Right atrium auricular region (tissue), 2 donors: ENCODE results near the gene SLC25A21. TPM values are rescaled to one million over a fixed set of nuclear protein-coding genes. Genes with fewer than 3 reads are reported as not detected.
"Not testable (repeated sequence)": the region's sequence is repeated elsewhere in the genome, so short reads cannot be mapped to it uniquely, and the experiment has no call there.

Source experiments
- DNase-seq: peaks from one replicate; pipeline ENCODE4 v3.0.0-alpha.2; 2019; ENCODE audit warnings: low spot score
- H3K27ac ChIP-seq, 2 donors: fragments of 200-600 bp; sonication (generic); 1 replicate in 1 of 2; 2 replicates in 1 of 2; pipeline ENCODE4 v1.5.1; 2016 to 2019
- H3K27me3 ChIP-seq, 2 donors: fragments of 200-600 bp; sonication (generic); one replicate each; pipeline versions ENCODE4 v1.5.1 to v1.6.0; 2017 to 2019
- H3K36me3 ChIP-seq: fragments of 200-600 bp; sonication (generic); one replicate; pipeline ENCODE4 v1.5.1; 2016
- H3K4me1 ChIP-seq, 2 donors: fragments of 200-600 bp; sonication (generic); one replicate each; pipeline versions ENCODE4 v1.5.1 to v1.6.0; 2017 to 2019
- H3K4me3 ChIP-seq, 2 donors: fragments of 200-600 bp; sonication (generic); 1 replicate in 1 of 2; 2 replicates in 1 of 2; pipeline ENCODE4 v1.5.1; 2017 to 2019; ENCODE audit warnings: mild to moderate bottlenecking in 1 of 2, moderate library complexity in 1 of 2
- H3K9me3 ChIP-seq, 2 donors: fragments of 200-600 bp; sonication (generic); one replicate each; pipeline ENCODE4 v1.5.1; 2019
- total RNA-seq, 2 donors: library from RNA; depleted of rRNA; stranded (reverse); fragments of >200 nt; gene quantifications; one replicate each; pipeline ENCODE4 v1.1.0, GENCODE V29; 2016
- TF ChIP-seq, protein P1 (sequence below), 2 donors: fragments of 200-600 bp; sonication (generic); IDR thresholded peaks; one replicate each; pipeline ENCODE4 v1.5.1; 2019; ENCODE audit warnings: antibody characterized with exemption in 2 of 2

The SLC25A21 gene
- total RNA-seq, 2 donors from 2014 or later = 0.55 to 0.93 TPM

- Histone ChIP-seq H3K9me3 (no peaks in the 10 kb centered on the region), H3K4me1 (no peaks in the 10 kb centered on the region), H3K36me3 (no peaks in the 10 kb centered on the region), H3K27me3 (no peaks in the 10 kb centered on the region), H3K27ac (no peak overlapping the region), H3K4me3 (no peak overlapping the region)
- DNase-seq = no peak
- TF ChIP-seq, protein P1, sequence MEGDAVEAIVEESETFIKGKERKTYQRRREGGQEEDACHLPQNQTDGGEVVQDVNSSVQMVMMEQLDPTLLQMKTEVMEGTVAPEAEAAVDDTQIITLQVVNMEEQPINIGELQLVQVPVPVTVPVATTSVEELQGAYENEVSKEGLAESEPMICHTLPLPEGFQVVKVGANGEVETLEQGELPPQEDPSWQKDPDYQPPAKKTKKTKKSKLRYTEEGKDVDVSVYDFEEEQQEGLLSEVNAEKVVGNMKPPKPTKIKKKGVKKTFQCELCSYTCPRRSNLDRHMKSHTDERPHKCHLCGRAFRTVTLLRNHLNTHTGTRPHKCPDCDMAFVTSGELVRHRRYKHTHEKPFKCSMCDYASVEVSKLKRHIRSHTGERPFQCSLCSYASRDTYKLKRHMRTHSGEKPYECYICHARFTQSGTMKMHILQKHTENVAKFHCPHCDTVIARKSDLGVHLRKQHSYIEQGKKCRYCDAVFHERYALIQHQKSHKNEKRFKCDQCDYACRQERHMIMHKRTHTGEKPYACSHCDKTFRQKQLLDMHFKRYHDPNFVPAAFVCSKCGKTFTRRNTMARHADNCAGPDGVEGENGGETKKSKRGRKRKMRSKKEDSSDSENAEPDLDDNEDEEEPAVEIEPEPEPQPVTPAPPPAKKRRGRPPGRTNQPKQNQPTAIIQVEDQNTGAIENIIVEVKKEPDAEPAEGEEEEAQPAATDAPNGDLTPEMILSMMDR (IDR thresholded peaks at IDR 0.05) = no peak
Observed at GRCh38 chr14:36817071-36817930, 355.1 kb downstream of the SLC25A21 start.

GRCh38 chr14:36816481-36816880 lies 355.9 kb downstream of the SLC25A21 start:
- no peaks in the 10 kb centered on the region for H3K27me3 ChIP-seq
- DNase-seq = no peak
- H3K9me3 ChIP-seq = no peaks in the 10 kb centered on the region
- H3K4me1 ChIP-seq = no peaks in the 10 kb centered on the region
- H3K36me3 ChIP-seq = no peaks in the 10 kb centered on the region
- H3K27ac ChIP-seq = no peak overlapping the region
- TF ChIP-seq, protein P1 (IDR thresholded peaks at IDR 0.05) = no peak
- no peak overlapping the region for H3K4me3 ChIP-seq

- not testable (repeated sequence) for H3K27ac ChIP-seq, H3K4me1 ChIP-seq, H3K27me3 ChIP-seq, H3K9me3 ChIP-seq, H3K4me3 ChIP-seq, DNase-seq, H3K36me3 ChIP-seq
Observed at GRCh38 chr14:36814783-36815182, 357.6 kb downstream of the SLC25A21 start.

GRCh38 chr14:36810209-36810608 lies 362.2 kb downstream of the SLC25A21 start:
- DNase-seq = no peak
- no peaks in the 10 kb centered on the region for H3K36me3 ChIP-seq
- H3K9me3 ChIP-seq = no peaks in the 10 kb centered on the region
- H3K27me3 ChIP-seq = no peaks in the 10 kb centered on the region
- H3K27ac ChIP-seq = no peak overlapping the region
- H3K4me1 ChIP-seq = no peaks in the 10 kb centered on the region
- no peak overlapping the region for H3K4me3 ChIP-seq
- TF ChIP-seq, protein P1 (IDR thresholded peaks at IDR 0.05) = no peak

GRCh38 chr14:36807727-36808126 lies 364.7 kb downstream of the SLC25A21 start:
- H3K27ac ChIP-seq = no peak overlapping the region
- no peak for DNase-seq
- H3K27me3 ChIP-seq = no peaks in the 10 kb centered on the region
- no peaks in the 10 kb centered on the region for H3K4me1 ChIP-seq
- H3K36me3 ChIP-seq = no peaks in the 10 kb centered on the region
- no peaks in the 10 kb centered on the region for H3K9me3 ChIP-seq
- TF ChIP-seq, protein P1 (IDR thresholded peaks at IDR 0.05) = no peak
- no peak overlapping the region for H3K4me3 ChIP-seq

DNA sequence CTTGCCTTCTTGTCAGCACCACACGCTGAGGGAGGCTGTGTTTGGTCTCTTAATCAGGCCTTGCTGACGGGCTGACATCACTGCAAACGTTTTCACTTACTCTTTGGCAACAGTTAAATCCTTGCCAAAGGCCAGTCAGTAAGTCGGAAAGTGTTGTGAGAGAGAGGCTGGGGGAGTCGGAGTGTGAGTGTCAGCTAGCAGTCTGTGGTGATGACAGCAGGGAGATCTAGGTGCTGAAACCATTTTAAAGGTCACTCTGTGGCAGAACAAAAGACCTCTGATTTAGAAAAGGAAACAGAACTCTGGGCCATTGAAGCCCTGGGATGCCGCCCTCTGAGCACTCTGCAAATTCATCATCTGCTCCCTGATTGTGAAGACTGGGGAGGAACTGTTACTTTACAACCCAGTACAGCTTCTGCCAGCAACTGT lies 367.3 kb downstream of the SLC25A21 start:
- peak; percentile 68 for DNase-seq
- no peak overlapping the region for H3K27ac ChIP-seq
- TF ChIP-seq, protein P1 (IDR thresholded peaks at IDR 0.05) = no peak
- no peaks in the 10 kb centered on the region for H3K36me3 ChIP-seq
- H3K4me1 ChIP-seq = no peaks in the 10 kb centered on the region
- no peaks in the 10 kb centered on the region for H3K9me3 ChIP-seq
- no peaks in the 10 kb centered on the region for H3K27me3 ChIP-seq
- no peak overlapping the region for H3K4me3 ChIP-seq
